HepG2 (cell line): ENCODE measurements around the gene EFNA4. TPM values are rescaled to one million over a fixed set of nuclear protein-coding genes. Genes with fewer than 3 reads are reported as not detected.
A peak's percentile ranks its signal among the peaks of the same experiment; 100 is the strongest.

Experiments
- EED ChIP-seq: sonication (generic); formaldehyde crosslinking; IDR thresholded peaks from 2 replicates; pipeline ENCODE4 v1.5.0; 2020; ENCODE audit warnings: mild to moderate bottlenecking, missing genetic modification reagents
- FOSL1 ChIP-seq: sonication (generic); formaldehyde crosslinking; IDR thresholded peaks from 2 replicates; pipeline ENCODE4 v1.9.0; 2021; ENCODE audit warnings: missing genetic modification reagents, borderline replicate concordance
- FOXM1 ChIP-seq: sonication (generic); formaldehyde crosslinking; IDR thresholded peaks from 2 replicates; pipeline ENCODE4 v1.5.0; 2020; ENCODE audit warnings: missing genetic modification reagents
- KIAA2018 ChIP-seq: sonication (generic); formaldehyde crosslinking; IDR thresholded peaks from 2 replicates; pipeline ENCODE4 v1.5.0; 2020; ENCODE audit warnings: mild to moderate bottlenecking, missing genetic modification reagents, borderline replicate concordance
- KMT2A ChIP-seq: sonication (generic); formaldehyde crosslinking; IDR thresholded peaks from 2 replicates; pipeline ENCODE4 v1.4.0; 2020; ENCODE audit warnings: missing genetic modification reagents
- MIER2 ChIP-seq: IDR thresholded peaks from 2 replicates; pipeline ENCODE4 v1.6.1; 2016; ENCODE audit warnings: missing biosample characterization, missing genetic modification reagents
- NCOR1 ChIP-seq: fragments of 200-600 bp; sonication (generic); IDR thresholded peaks from 2 replicates; pipeline ENCODE4 v1.7.0; 2017; ENCODE audit warnings: antibody characterized with exemption, low read length, borderline replicate concordance
- NR3C1 ChIP-seq: sonication (generic); formaldehyde crosslinking; IDR thresholded peaks from 2 replicates; pipeline ENCODE4 v1.4.0; 2020; ENCODE audit warnings: missing genetic modification reagents
- SNAPC5 ChIP-seq: sonication (generic); formaldehyde crosslinking; IDR thresholded peaks from 2 replicates; pipeline ENCODE4 v1.8.1; 2023; ENCODE audit warnings: mild to moderate bottlenecking, missing genetic modification reagents, borderline replicate concordance
- TBL1XR1 ChIP-seq: fragments of 150-350 bp; IDR thresholded peaks from 2 replicates; pipeline ENCODE4 v1.6.1; 2014; ENCODE audit warnings: borderline replicate concordance, low read length; ENCODE audit not compliant: partially characterized antibody
- TBX2 ChIP-seq: sonication (generic); formaldehyde crosslinking; IDR thresholded peaks from 2 replicates; pipeline ENCODE4 v1.5.0; 2020; ENCODE audit warnings: missing genetic modification reagents, mild to moderate bottlenecking, borderline replicate concordance
- TCF7 ChIP-seq: sonication (generic); IDR thresholded peaks from 2 replicates; pipeline ENCODE4 v1.6.1; 2016; ENCODE audit warnings: antibody characterized with exemption, low read depth
- WIZ ChIP-seq: sonication (generic); formaldehyde crosslinking; IDR thresholded peaks from 2 replicates; pipeline ENCODE4 v1.5.1; 2020; ENCODE audit warnings: mild to moderate bottlenecking, missing genetic modification reagents
- ZNF18 ChIP-seq: sonication (generic); formaldehyde crosslinking; IDR thresholded peaks from 2 replicates; pipeline ENCODE4 v1.8.0; 2022; ENCODE audit warnings: mild to moderate bottlenecking, missing genetic modification reagents; ENCODE audit not compliant: insufficient replicate concordance
- ZNF343 ChIP-seq: sonication (generic); formaldehyde crosslinking; IDR thresholded peaks from 2 replicates; pipeline ENCODE4 v1.4.0; 2020; ENCODE audit warnings: mild to moderate bottlenecking, missing genetic modification reagents
- ZNF776 ChIP-seq: sonication (generic); formaldehyde crosslinking; IDR thresholded peaks from 2 replicates; pipeline ENCODE4 v1.4.0; 2020; ENCODE audit warnings: mild to moderate bottlenecking, missing genetic modification reagents
- ZNF782 ChIP-seq: sonication (generic); formaldehyde crosslinking; IDR thresholded peaks from 2 replicates; pipeline ENCODE4 v1.4.0; 2020; ENCODE audit warnings: missing genetic modification reagents, mild to moderate bottlenecking, borderline replicate concordance
- polyA plus RNA-seq, 8 experiments: library from polyadenylated mRNA; depleted of rRNA in 3 of 8; stranded (reverse) in 7 of 8; unstranded in 1 of 8; fragments of >200 nt; fragmentation: Illumina TruSeq in 4 of 8; extraction: Trizol in 4 of 8; gene quantifications; 2 replicates each; pipeline versions ENCODE4 v1.2.1 to v1.2.3, GENCODE V29; 2011 to 2016; ENCODE audit warnings: low read depth in 4 of 8, missing spikeins in 1 of 8, mixed read lengths in 1 of 8; ENCODE audit not compliant: insufficient read depth in 1 of 8
- total RNA-seq, 5 experiments: library from RNA; depleted of rRNA; stranded (reverse); fragments of >200 nt; fragmentation: Illumina TruSeq; extraction: Trizol; gene quantifications; 2 replicates each; pipeline ENCODE4 v1.2.3, GENCODE V29; 2016; ENCODE audit warnings: low read depth in 1 of 5
- TF ChIP-seq, protein P1 (sequence below): IDR thresholded peaks from 2 replicates; pipeline ENCODE4 v1.6.1; 2016

The EFNA4 gene
- total and polyA plus RNA-seq, 2 of the 13 experiments (the other 11 are each of a cell fraction or from before 2014, with no cell fraction given): 12.0 to 17.2 TPM

DNA sequence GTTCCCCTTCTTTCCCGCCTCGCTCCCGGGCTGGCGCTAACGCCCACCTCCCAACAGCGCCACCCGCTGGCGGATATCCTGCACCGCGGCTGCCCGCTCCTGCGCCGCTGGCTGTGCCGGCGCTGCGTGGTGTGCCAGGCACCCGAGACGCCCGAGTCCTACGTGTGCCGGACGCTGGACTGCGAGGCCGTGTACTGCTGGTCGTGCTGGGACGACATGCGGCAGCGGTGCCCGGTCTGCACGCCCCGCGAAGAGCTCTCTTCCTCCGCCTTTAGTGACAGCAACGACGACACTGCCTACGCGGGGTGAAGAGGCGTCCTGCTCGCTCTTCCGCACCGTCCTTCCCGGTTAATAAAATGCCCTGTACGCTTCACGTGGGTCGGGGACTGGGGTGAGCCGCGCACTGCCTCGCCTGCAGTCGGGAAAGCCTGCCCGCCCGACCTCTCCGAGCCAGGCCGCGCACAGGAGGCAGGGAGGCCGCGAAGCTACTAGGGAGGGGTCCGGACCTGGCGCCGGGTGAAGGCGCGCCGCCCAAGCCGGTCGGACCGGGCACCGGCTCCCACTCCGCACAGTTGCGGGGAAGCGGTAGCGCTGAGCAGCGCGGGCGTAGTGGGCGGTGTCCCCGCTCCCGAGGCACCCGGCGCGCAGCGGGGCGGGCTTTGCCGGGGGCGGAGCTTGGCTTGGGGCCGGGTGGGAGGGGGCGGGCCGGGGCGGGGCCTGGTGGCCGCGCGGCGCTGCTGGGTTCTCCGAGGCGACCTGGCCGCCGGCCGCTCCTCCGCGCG lies 12.8 kb upstream of the EFNA4 start, which contains the start of gene ADAM15 (continued):
- TF ChIP-seq ZNF18 (CRISPR knock-in tag) (peak; percentile 92), NCOR1 (no peak), FOSL1 (CRISPR knock-in tag) (no peak), MIER2 (CRISPR knock-in tag) (0 out of 2 replicates have a peak, but pooled peaks have one; percentile 13), ZNF776 (CRISPR knock-in tag) (peak; percentile 43; the same call in 1 of the 2 replicates), TBX2 (CRISPR knock-in tag) (peak; percentile 87), FOXM1 (no peak; the same call in 1 of the 2 replicates), WIZ (CRISPR knock-in tag) (peak; percentile 72; the same call in 1 of the 2 replicates), TBL1XR1 (no peak), KMT2A (peak; percentile 38; the same call in 1 of the 2 replicates), SNAPC5 (no peak), TCF7 (no peak), ZNF782 (CRISPR knock-in tag) (peak; percentile 87), EED (CRISPR knock-in tag) (peak; percentile 96), ZNF343 (peak; percentile 83; the same call in 1 of the 2 replicates), NR3C1 (CRISPR knock-in tag) (no peak), KIAA2018 (no peak)
- TF ChIP-seq, protein P1, sequence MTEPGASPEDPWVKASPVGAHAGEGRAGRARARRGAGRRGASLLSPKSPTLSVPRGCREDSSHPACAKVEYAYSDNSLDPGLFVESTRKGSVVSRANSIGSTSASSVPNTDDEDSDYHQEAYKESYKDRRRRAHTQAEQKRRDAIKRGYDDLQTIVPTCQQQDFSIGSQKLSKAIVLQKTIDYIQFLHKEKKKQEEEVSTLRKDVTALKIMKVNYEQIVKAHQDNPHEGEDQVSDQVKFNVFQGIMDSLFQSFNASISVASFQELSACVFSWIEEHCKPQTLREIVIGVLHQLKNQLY (CRISPR knock-in tag): peak; percentile 62; the same call in 1 of the 2 replicates
